ENCODE measurements around the gene BHLHA15.

Gene BHLHA15

DNA sequence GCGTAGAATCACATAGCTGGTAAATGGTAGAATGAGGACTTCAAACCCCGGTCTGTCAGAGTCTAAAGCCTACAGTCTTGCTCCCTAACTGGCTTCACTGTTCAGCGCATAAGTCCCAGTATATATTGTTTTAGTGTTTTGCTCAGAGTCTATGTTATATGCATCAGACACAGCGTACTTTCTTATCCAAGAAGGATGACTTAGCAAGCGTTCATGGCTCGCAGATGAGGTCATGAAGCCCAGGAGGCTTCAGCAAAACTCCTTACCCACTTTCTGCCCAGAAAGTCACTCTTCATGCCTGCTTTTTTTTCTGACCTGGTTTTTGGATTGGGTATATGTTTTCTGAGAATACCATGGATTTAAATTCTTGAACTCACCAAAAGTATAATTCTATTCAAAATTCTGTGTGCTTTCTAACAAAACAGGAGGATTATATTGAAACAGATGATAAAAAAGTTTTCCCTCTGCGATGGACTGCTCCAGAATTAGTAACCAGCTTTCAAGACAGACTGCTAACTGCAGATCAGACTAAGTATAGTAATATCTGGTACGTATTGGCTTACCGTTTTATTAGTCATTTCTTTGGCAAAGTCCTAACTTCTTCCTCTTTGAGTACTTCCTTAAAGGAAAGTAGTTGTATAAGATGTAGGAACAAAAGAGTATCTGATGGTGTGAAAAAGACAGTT lies 24.6 kb upstream of the BHLHA15 start:
- DNase-seq (ENCODE audit: low read depth), result peak; percentile 75
- H3K4me3 ChIP-seq (replicated peaks; ENCODE audit: low read depth, low read length), result no peak overlapping the region

DNA sequence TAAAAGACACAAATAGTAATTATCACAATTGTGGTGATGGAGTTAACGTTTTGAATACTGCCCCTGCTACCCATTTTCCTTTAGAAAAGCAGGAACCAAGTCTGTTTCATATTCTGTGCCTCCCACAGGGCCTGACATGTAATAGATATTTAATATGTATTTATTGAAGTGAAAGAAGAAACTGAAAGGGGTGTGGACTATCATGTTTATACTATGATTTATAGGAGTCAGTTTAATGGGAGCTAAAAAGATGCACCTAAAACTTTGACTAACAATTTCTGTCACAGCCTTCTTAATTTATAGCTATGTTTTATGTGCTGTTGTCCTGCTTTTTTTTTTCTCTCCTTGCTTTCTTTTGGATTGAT lies 24.1 kb upstream of the BHLHA15 start:
- no peak for TF ChIP-seq CTCF (IDR thresholded peaks at IDR 0.05; ENCODE audit: low read length, missing control alignments)
- no peak for DNase-seq (ENCODE audit: low read depth)
- H3K4me3 ChIP-seq (replicated peaks; ENCODE audit: low read depth, low read length), result no peak overlapping the region

More for the DNA sequence above, 24.6 kb upstream of the BHLHA15 start:
- TF ChIP-seq CTCF (IDR thresholded peaks at IDR 0.05; ENCODE audit: low read length, missing control alignments), result no peak

- DNase-seq (ENCODE audit: low read depth), result no peak
- H3K4me3 ChIP-seq (replicated peaks; ENCODE audit: low read depth, low read length), result no peak overlapping the region
- no peak for TF ChIP-seq CTCF (IDR thresholded peaks at IDR 0.05; ENCODE audit: low read length, missing control alignments)
Observed at GRCh38 chr7:98189559-98189958, 21.7 kb upstream of the BHLHA15 start.

- no peak for TF ChIP-seq CTCF (IDR thresholded peaks at IDR 0.05; ENCODE audit: low read length, missing control alignments)
- no peak for DNase-seq (ENCODE audit: low read depth)
- no peak overlapping the region for H3K4me3 ChIP-seq (replicated peaks; ENCODE audit: low read depth, low read length)
Observed at GRCh38 chr7:98191668-98192431, 19.4 kb upstream of the BHLHA15 start.

DNA sequence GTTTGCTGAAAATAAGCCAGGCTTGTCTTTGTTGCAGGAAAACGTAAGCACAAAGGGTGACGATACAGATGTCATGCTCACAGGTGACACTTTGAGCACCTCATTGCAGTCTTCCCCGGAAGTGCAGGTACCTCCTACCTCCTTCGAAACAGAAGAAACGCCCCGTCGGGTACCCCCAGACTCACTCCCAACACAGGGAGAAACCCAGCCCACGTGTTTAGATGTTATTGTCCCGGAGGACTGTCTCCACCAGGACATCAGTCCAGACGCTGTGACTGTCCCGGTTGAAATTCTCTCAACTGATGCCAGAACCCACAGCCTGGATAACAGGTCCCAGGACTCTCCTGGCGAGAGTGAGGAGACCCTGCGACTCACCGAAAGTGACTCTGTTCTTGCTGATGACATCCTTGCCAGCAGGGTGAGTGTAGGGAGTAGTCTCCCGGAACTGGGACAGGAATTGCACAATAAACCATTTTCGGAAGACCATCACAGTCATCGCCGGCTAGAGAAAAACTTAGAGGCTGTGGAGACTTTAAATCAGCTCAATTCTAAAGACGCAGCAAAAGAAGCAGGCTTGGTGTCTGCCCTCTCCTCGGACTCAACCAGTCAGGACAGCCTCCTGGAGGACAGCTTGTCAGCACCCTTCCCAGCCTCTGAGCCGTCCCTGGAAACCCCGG lies 18.3 kb upstream of the BHLHA15 start:
- no peak for TF ChIP-seq CTCF (IDR thresholded peaks at IDR 0.05; ENCODE audit: low read length, missing control alignments)
- DNase-seq (ENCODE audit: low read depth), result peak; percentile 4
- no peak overlapping the region for H3K4me3 ChIP-seq (replicated peaks; ENCODE audit: low read depth, low read length)

DNA sequence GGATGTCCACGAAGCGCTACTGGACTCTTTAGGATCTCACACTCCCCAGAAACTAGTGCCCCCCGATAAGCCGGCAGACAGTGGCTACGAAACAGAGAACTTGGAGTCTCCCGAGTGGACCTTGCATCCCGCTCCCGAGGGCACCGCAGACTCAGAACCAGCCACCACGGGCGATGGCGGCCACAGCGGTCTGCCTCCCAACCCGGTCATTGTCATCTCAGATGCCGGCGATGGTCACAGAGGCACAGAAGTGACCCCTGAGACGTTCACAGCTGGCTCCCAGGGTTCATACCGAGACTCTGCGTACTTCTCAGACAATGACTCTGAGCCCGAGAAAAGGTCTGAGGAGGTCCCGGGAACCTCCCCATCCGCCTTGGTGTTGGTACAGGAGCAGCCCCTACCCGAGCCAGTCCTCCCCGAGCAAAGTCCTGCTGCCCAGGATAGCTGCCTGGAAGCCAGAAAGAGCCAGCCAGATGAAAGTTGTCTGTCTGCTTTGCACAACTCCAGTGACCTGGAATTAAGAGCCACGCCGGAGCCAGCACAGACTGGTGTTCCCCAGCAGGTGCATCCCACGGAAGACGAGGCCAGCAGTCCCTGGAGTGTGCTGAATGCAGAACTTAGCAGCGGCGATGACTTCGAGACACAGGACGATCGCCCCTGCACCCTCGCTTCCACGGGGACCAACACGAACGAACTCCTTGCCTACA lies 17.6 kb upstream of the BHLHA15 start:
- no peak overlapping the region for H3K4me3 ChIP-seq (replicated peaks; ENCODE audit: low read depth, low read length)
- no peak for DNase-seq (ENCODE audit: low read depth)
- TF ChIP-seq CTCF (IDR thresholded peaks at IDR 0.05; ENCODE audit: low read length, missing control alignments), result no peak
